HepG2 (cell line): ENCODE data around the gene THAP3. TPM values are rescaled to one million over a fixed set of nuclear protein-coding genes. Genes with fewer than 3 reads are reported as not detected.

Experiments used
- NR1H2 ChIP-seq: sonication (generic); formaldehyde crosslinking; IDR thresholded peaks from 2 replicates; pipeline ENCODE4 v1.8.1; 2022; ENCODE audit warnings: low read depth, missing genetic modification reagents, borderline replicate concordance
- POLR2AphosphoS5 ChIP-seq: IDR thresholded peaks from 2 replicates; pipeline ENCODE4 v1.6.1; 2012; ENCODE audit warnings: low read depth, low read length
- PRPF4 ChIP-seq: fragments of 200-400 bp; formaldehyde crosslinking; IDR thresholded peaks from 2 replicates; pipeline ENCODE4 v1.6.1; 2016; ENCODE audit warnings: low read length, low read depth; ENCODE audit not compliant: poor library complexity, severe bottlenecking
- RBFOX2 ChIP-seq: fragments of 200-400 bp; formaldehyde crosslinking; IDR thresholded peaks from 2 replicates; pipeline ENCODE4 v1.6.1; 2017; ENCODE audit warnings: low read depth, mild to moderate bottlenecking, low read length
- RBM39 ChIP-seq: fragments of 200-400 bp; formaldehyde crosslinking; IDR thresholded peaks from one replicate; pipeline ENCODE4 v1.6.1; 2018; ENCODE audit warnings: antibody characterized with exemption, mild to moderate bottlenecking, low read depth, low read length; ENCODE audit not compliant: poor library complexity, severe bottlenecking
- SALL1 ChIP-seq: sonication (generic); formaldehyde crosslinking; IDR thresholded peaks from 2 replicates; pipeline ENCODE4 v1.8.0; 2022; ENCODE audit warnings: mild to moderate bottlenecking, missing genetic modification reagents
- SMC3 ChIP-seq: IDR thresholded peaks from 2 replicates; pipeline ENCODE4 v1.6.1; 2011; ENCODE audit warnings: low read length, improper control_type of control experiment
- TBX2 ChIP-seq: sonication (generic); formaldehyde crosslinking; IDR thresholded peaks from 2 replicates; pipeline ENCODE4 v1.5.0; 2020; ENCODE audit warnings: missing genetic modification reagents, mild to moderate bottlenecking, borderline replicate concordance
- TIGD3 ChIP-seq: sonication (generic); formaldehyde crosslinking; IDR thresholded peaks from 2 replicates; pipeline ENCODE4 v1.5.1; 2020; ENCODE audit warnings: mild to moderate bottlenecking, missing genetic modification reagents, borderline replicate concordance
- U2AF1 ChIP-seq: fragments of 200-400 bp; formaldehyde crosslinking; optimal IDR thresholded peaks from 2 replicates; pipeline ENCODE3; 2017; ENCODE audit warnings: mild to moderate bottlenecking, low read depth, low read length
- XRCC5 ChIP-seq: fragments of 200-400 bp; formaldehyde crosslinking; optimal IDR thresholded peaks from 2 replicates; pipeline ENCODE3; 2017; ENCODE audit warnings: mild to moderate bottlenecking, low read length
- ZMYM3 ChIP-seq: sonication (generic); formaldehyde crosslinking; IDR thresholded peaks from 2 replicates; pipeline ENCODE4 v1.5.1; 2020; ENCODE audit warnings: mild to moderate bottlenecking, missing genetic modification reagents
- ZNF263 ChIP-seq: sonication (generic); formaldehyde crosslinking; IDR thresholded peaks from 2 replicates; pipeline ENCODE4 v1.4.0; 2020; ENCODE audit warnings: missing genetic modification reagents
- ZNF451 ChIP-seq: sonication (generic); formaldehyde crosslinking; IDR thresholded peaks from 2 replicates; pipeline ENCODE4 v1.5.0; 2020; ENCODE audit warnings: mild to moderate bottlenecking, missing genetic modification reagents
- ZNF564 ChIP-seq: sonication (generic); formaldehyde crosslinking; IDR thresholded peaks from 2 replicates; pipeline ENCODE4 v1.8.1; 2023; ENCODE audit warnings: mild to moderate bottlenecking, missing genetic modification reagents
- ZNF687 ChIP-seq: sonication (generic); formaldehyde crosslinking; IDR thresholded peaks from 2 replicates; pipeline ENCODE4 v1.5.1; 2020; ENCODE audit warnings: mild to moderate bottlenecking, missing genetic modification reagents, moderate library complexity
- ZZZ3 ChIP-seq: sonication (generic); formaldehyde crosslinking; IDR thresholded peaks from 2 replicates; pipeline ENCODE4 v1.4.0; 2020; ENCODE audit warnings: missing genetic modification reagents, mild to moderate bottlenecking, borderline replicate concordance
- polyA plus RNA-seq, 8 experiments: library from polyadenylated mRNA; depleted of rRNA in 3 of 8; stranded (reverse) in 7 of 8; unstranded in 1 of 8; fragments of >200 nt; fragmentation: Illumina TruSeq in 4 of 8; extraction: Trizol in 4 of 8; gene quantifications; 2 replicates each; pipeline versions ENCODE4 v1.2.1 to v1.2.3, GENCODE V29; 2011 to 2016; ENCODE audit warnings: low read depth in 4 of 8, missing spikeins in 1 of 8, mixed read lengths in 1 of 8; ENCODE audit not compliant: insufficient read depth in 1 of 8
- total RNA-seq, 5 experiments: library from RNA; depleted of rRNA; stranded (reverse); fragments of >200 nt; fragmentation: Illumina TruSeq; extraction: Trizol; gene quantifications; 2 replicates each; pipeline ENCODE4 v1.2.3, GENCODE V29; 2016; ENCODE audit warnings: low read depth in 1 of 5
- TF ChIP-seq, protein P1 (sequence below): sonication (generic); formaldehyde crosslinking; IDR thresholded peaks from 2 replicates; pipeline ENCODE4 v1.8.1; 2023; ENCODE audit warnings: mild to moderate bottlenecking, missing genetic modification reagents
- TF ChIP-seq, protein P2 (sequence below): sonication (generic); formaldehyde crosslinking; IDR thresholded peaks from 2 replicates; pipeline ENCODE4 v1.4.0; 2020; ENCODE audit warnings: missing genetic modification reagents

Gene THAP3
- total and polyA plus RNA-seq, 2 of the 13 experiments (the other 11 are each of a cell fraction or from before 2014, with no cell fraction given) = 10.3 to 14.9 TPM

DNA sequence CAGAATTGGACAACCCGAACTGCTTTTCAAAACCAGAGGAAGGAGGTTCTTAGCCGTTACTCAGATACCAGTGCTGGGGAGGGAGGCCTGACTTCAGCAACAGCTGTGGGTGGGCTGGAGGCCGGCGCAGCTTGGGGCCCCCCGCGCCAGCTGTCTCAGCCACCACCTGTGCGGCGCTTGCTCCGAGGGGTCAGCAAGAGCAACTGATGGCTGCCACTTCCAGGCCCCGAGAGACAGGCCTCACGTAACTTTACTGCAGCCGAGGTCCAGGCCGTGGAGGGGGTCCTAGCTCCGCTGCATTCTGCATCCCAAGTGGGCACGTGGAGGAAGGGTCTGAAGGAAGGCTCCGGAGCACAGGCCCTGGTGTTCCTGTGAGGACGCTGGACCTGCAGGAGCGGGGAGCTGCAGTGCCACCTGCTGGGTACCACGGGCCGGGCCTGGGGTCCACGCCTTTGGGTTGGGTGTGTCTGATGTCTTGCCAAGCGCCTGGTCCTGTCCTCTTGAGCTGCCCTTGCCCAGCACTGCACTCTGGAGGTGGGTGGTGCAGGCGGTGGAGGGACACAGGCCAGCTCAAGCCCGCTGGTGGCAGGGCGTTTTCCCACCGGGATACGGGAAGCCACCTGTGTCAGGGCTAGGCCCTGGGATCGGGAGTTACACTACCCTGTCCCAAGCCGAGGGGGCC lies 9.8 kb downstream of the THAP3 start (continued):
- no peak for TF ChIP-seq TIGD3 (CRISPR knock-in tag)
- TF ChIP-seq U2AF1 = peak; percentile 63
- peak; percentile 46; the same call in 1 of the 2 replicates for TF ChIP-seq ZNF263 (CRISPR knock-in tag)
- TF ChIP-seq ZNF451 (CRISPR knock-in tag) = no peak
- no peak for TF ChIP-seq PRPF4
- TF ChIP-seq XRCC5 = peak; percentile 46
- TF ChIP-seq SMC3 = peak; percentile 26; the same call in 1 of the 2 replicates
- 0 out of 2 replicates have a peak, but pooled peaks have one; percentile 25 for TF ChIP-seq ZZZ3 (CRISPR knock-in tag)
- TF ChIP-seq TBX2 (CRISPR knock-in tag) = 0 out of 2 replicates have a peak, but pooled peaks have one; percentile 14
- TF ChIP-seq RBM39 = peak; percentile 41
- TF ChIP-seq POLR2AphosphoS5 = peak; percentile 19; the same call in 1 of the 2 replicates
- TF ChIP-seq, protein P1, sequence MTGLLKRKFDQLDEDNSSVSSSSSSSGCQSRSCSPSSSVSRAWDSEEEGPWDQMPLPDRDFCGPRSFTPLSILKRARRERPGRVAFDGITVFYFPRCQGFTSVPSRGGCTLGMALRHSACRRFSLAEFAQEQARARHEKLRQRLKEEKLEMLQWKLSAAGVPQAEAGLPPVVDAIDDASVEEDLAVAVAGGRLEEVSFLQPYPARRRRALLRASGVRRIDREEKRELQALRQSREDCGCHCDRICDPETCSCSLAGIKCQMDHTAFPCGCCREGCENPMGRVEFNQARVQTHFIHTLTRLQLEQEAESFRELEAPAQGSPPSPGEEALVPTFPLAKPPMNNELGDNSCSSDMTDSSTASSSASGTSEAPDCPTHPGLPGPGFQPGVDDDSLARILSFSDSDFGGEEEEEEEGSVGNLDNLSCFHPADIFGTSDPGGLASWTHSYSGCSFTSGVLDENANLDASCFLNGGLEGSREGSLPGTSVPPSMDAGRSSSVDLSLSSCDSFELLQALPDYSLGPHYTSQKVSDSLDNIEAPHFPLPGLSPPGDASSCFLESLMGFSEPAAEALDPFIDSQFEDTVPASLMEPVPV (CRISPR knock-in tag) = no peak
- no peak for TF ChIP-seq ZMYM3 (CRISPR knock-in tag)
- TF ChIP-seq, protein P2, sequence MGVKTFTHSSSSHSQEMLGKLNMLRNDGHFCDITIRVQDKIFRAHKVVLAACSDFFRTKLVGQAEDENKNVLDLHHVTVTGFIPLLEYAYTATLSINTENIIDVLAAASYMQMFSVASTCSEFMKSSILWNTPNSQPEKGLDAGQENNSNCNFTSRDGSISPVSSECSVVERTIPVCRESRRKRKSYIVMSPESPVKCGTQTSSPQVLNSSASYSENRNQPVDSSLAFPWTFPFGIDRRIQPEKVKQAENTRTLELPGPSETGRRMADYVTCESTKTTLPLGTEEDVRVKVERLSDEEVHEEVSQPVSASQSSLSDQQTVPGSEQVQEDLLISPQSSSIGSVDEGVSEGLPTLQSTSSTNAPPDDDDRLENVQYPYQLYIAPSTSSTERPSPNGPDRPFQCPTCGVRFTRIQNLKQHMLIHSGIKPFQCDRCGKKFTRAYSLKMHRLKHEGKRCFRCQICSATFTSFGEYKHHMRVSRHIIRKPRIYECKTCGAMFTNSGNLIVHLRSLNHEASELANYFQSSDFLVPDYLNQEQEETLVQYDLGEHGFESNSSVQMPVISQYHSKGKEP (CRISPR knock-in tag) = no peak
- TF ChIP-seq NR1H2 (CRISPR knock-in tag) = no peak
- TF ChIP-seq SALL1 (CRISPR knock-in tag) = peak; percentile 30; the same call in 1 of the 2 replicates
- no peak for TF ChIP-seq ZNF564
- TF ChIP-seq ZNF687 (CRISPR knock-in tag) = peak; percentile 70
- peak; percentile 42; the same call in 1 of the 2 replicates for TF ChIP-seq RBFOX2
